ENCODE data around the gene TLK2. TPM values are rescaled to one million over a fixed set of nuclear protein-coding genes. Genes with fewer than 3 reads are reported as not detected.

Gene TLK2
- total RNA-seq, 1 donor from 2014 or later = 53.4 TPM

- no peak for TF ChIP-seq CTCF (conservative IDR thresholded peaks at IDR 0.05)
- Mint-ChIP-seq H3K9me3 (no peaks in the 10 kb centered on the region), H3K27ac (peak overlapping the region; percentile 45), H3K4me1 (ENCODE audit: unreplicated experiment) (peaks cover 32% of the 10 kb centered on the region), H3K27me3 (no peaks in the 10 kb centered on the region), H3K36me3 (peaks cover 23% of the 10 kb centered on the region), H3K4me3 (peak overlapping the region; percentile 55)
- no peak for DNase-seq (ENCODE audit: extremely low spot score, unreplicated experiment)
Observed at GRCh38 chr17:62614142-62614541, 135.5 kb downstream of the TLK2 start.

- H3K9me3 Mint-ChIP-seq = no peaks in the 10 kb centered on the region
- DNase-seq (ENCODE audit: extremely low spot score, unreplicated experiment) = no peak
Observed at GRCh38 chr17:62615503-62615902, 136.9 kb downstream of the TLK2 start.

GRCh38 chr17:62616993-62617893 is 138.6 kb downstream of the TLK2 start:
- peak overlapping the region; percentile 62 for H3K4me3 Mint-ChIP-seq
- H3K27ac Mint-ChIP-seq = peak overlapping the region; percentile 70
- H3K9me3 Mint-ChIP-seq = no peaks in the 10 kb centered on the region
- peaks cover 11% of the 10 kb centered on the region for H3K36me3 Mint-ChIP-seq
- no peak for TF ChIP-seq CTCF (conservative IDR thresholded peaks at IDR 0.05)
- no peaks in the 10 kb centered on the region for H3K27me3 Mint-ChIP-seq
- DNase-seq (ENCODE audit: extremely low spot score, unreplicated experiment) = no peak
- H3K4me1 Mint-ChIP-seq (ENCODE audit: unreplicated experiment) = peaks cover 32% of the 10 kb centered on the region

More at GRCh38 chr17:62615503-62615902, 136.9 kb downstream of the TLK2 start:
- no peak for TF ChIP-seq CTCF (conservative IDR thresholded peaks at IDR 0.05)
- no peak overlapping the region for H3K27ac Mint-ChIP-seq
- H3K27me3 Mint-ChIP-seq = no peaks in the 10 kb centered on the region
- H3K36me3 Mint-ChIP-seq = peaks cover 17% of the 10 kb centered on the region
- peaks cover 32% of the 10 kb centered on the region for H3K4me1 Mint-ChIP-seq (ENCODE audit: unreplicated experiment)
- no peak overlapping the region for H3K4me3 Mint-ChIP-seq

GRCh38 chr17:62617894-62618472 is 139.4 kb downstream of the TLK2 start:
- DNase-seq (ENCODE audit: extremely low spot score, unreplicated experiment) = no peak
- Mint-ChIP-seq H3K4me3 (no peak overlapping the region), H3K27me3 (no peaks in the 10 kb centered on the region), H3K4me1 (ENCODE audit: unreplicated experiment) (peaks cover 32% of the 10 kb centered on the region), H3K9me3 (no peaks in the 10 kb centered on the region), H3K27ac (peak overlapping the region; percentile 70), H3K36me3 (peaks cover 9% of the 10 kb centered on the region)
- no peak for TF ChIP-seq CTCF (conservative IDR thresholded peaks at IDR 0.05)

GRCh38 chr17:62618647-62619416 is 140.2 kb downstream of the TLK2 start:
- no peaks in the 10 kb centered on the region for H3K27me3 Mint-ChIP-seq
- H3K4me1 Mint-ChIP-seq (ENCODE audit: unreplicated experiment) = peaks cover 32% of the 10 kb centered on the region
- H3K4me3 Mint-ChIP-seq = no peak overlapping the region
- no peak for DNase-seq (ENCODE audit: extremely low spot score, unreplicated experiment)
- H3K27ac Mint-ChIP-seq = no peak overlapping the region
- H3K9me3 Mint-ChIP-seq = no peaks in the 10 kb centered on the region
- no peak for TF ChIP-seq CTCF (conservative IDR thresholded peaks at IDR 0.05)
- H3K36me3 Mint-ChIP-seq = peaks cover 9% of the 10 kb centered on the region

Measured in type B pancreatic cell (in vitro differentiated cells).